Measurements from ENCODE around the gene ZFHX2. TPM values are rescaled to one million over a fixed set of nuclear protein-coding genes. Genes with fewer than 3 reads are reported as not detected.

Gene ZFHX2
- total and polyA plus RNA-seq, 5 donors from 2014 or later = 0.42 TPM; not detected in 4

GRCh38 chr14:23557521-23557920, 6.0 kb upstream of the ZFHX2 start:
- DNase-seq = no peak
- Histone ChIP-seq H3K9me3 (ENCODE audit: control insufficient read depth in 2 of 2, low read length in 2 of 2) (no peaks in the 10 kb centered on the region), H3K36me3 (ENCODE audit: control insufficient read depth, insufficient read depth, low read length) (peaks cover 38% of the 10 kb centered on the region), H3K4me3 (ENCODE audit: low read depth, low read length) (no peak overlapping the region), H3K27ac (ENCODE audit: insufficient read depth, low read length, poor library complexity, severe bottlenecking) (no peak overlapping the region), H3K4me1 (ENCODE audit: control insufficient read depth, insufficient read depth, low read length, poor library complexity, severe bottlenecking) (peaks cover 21% of the 10 kb centered on the region), H3K27me3 (ENCODE audit: control insufficient read depth, insufficient read depth, low read length) (no peaks in the 10 kb centered on the region)
- H3K27ac Mint-ChIP-seq = peak overlapping the region in 2 of 3 donors; percentile 48 to 88
- peak overlapping the region; percentile 56 to 98 (median 80) for H3K4me3 Mint-ChIP-seq
- no peaks in the 10 kb centered on the region for H3K9me3 Mint-ChIP-seq
- ATAC-seq (ENCODE audit: low read depth in 2 of 2) = no peak
- peaks cover 13% of the 10 kb centered on the region for H3K36me3 Mint-ChIP-seq
- peaks cover 0 to 49% (median 17%) of the 10 kb centered on the region in 4 donors for H3K4me1 Mint-ChIP-seq
- H3K27me3 Mint-ChIP-seq = no peaks in the 10 kb centered on the region

- Mint-ChIP-seq H3K36me3 (peaks cover 13% of the 10 kb centered on the region), H3K27ac (peak overlapping the region; percentile 81 to 97 (median 95)), H3K9me3 (no peaks in the 10 kb centered on the region), H3K27me3 (no peaks in the 10 kb centered on the region), H3K4me3 (peak overlapping the region; percentile 96 to 99 (median 98)), H3K4me1 (peaks cover 0 to 51% (median 18%) of the 10 kb centered on the region in 4 donors)
- H3K36me3 ChIP-seq (ENCODE audit: control insufficient read depth, insufficient read depth, low read length) = peaks cover 32% of the 10 kb centered on the region
- H3K4me3 ChIP-seq (ENCODE audit: low read depth, low read length) = peak overlapping the region; percentile 73
- H3K27ac ChIP-seq (ENCODE audit: insufficient read depth, low read length, poor library complexity, severe bottlenecking) = peak overlapping the region; percentile 86
- no peaks in the 10 kb centered on the region for H3K27me3 ChIP-seq (ENCODE audit: control insufficient read depth, insufficient read depth, low read length)
- H3K4me1 ChIP-seq (ENCODE audit: control insufficient read depth, insufficient read depth, low read length, poor library complexity, severe bottlenecking) = peaks cover 24% of the 10 kb centered on the region
- no peak for ATAC-seq (ENCODE audit: low read depth in 2 of 2)
- no peak for DNase-seq
- no peaks in the 10 kb centered on the region for H3K9me3 ChIP-seq (ENCODE audit: control insufficient read depth in 2 of 2, low read length in 2 of 2)
Observed at GRCh38 chr14:23556700-23557440, 5.3 kb upstream of the ZFHX2 start.

GRCh38 chr14:23555882-23556699, 4.5 kb upstream of the ZFHX2 start, which contains the start of gene THTPA:
Gene THTPA (plus strand): TSS chr14:23556271. CDS start chr14:23556758, 487 bp downstream.
- Histone ChIP-seq H3K36me3 (ENCODE audit: control insufficient read depth, insufficient read depth, low read length) (peaks cover 24% of the 10 kb centered on the region), H3K4me3 (ENCODE audit: low read depth, low read length) (peak within 1 kb of the TSS; percentile 73), H3K27me3 (ENCODE audit: control insufficient read depth, insufficient read depth, low read length) (no peaks in the 10 kb centered on the region), H3K27ac (ENCODE audit: insufficient read depth, low read length, poor library complexity, severe bottlenecking) (peak within 1 kb of the TSS; percentile 86), H3K9me3 (ENCODE audit: control insufficient read depth in 2 of 2, low read length in 2 of 2) (no peaks in the 10 kb centered on the region), H3K4me1 (ENCODE audit: control insufficient read depth, insufficient read depth, low read length, poor library complexity, severe bottlenecking) (peaks cover 32% of the 10 kb centered on the region)
- DNase-seq (peak; percentile 90 to 94 (median 91)), ATAC-seq (ENCODE audit: low read depth in 2 of 2) (peak; percentile 90 to 95)
- peaks cover 8% of the 10 kb centered on the region for H3K36me3 Mint-ChIP-seq
- peaks cover 0 to 53% (median 19%) of the 10 kb centered on the region in 4 donors for H3K4me1 Mint-ChIP-seq
- H3K27me3 Mint-ChIP-seq = peaks cover 7% of the 10 kb centered on the region
- peak within 1 kb of the TSS; percentile 96 to 99 (median 98) for H3K4me3 Mint-ChIP-seq
- H3K9me3 Mint-ChIP-seq = no peaks in the 10 kb centered on the region
- peak within 1 kb of the TSS; percentile 81 to 97 (median 95) for H3K27ac Mint-ChIP-seq

DNA sequence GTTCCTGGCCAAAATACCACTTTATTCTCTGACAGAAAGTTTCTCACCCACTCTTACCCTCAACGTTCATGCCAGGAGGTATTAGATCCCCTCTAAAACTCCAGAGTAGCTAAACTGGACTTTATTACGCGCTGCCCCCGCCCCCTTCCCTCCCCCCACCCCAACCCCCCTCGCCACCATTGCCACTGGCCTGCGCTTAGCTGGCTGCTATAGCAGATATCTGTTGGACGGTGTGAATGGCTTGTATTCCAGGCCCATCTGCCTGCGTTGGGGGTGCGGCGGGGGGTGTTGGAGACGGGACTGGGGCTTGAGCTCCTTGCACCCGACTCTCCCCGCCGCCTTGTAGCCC, 3.9 kb upstream of the ZFHX2 start:
- H3K27me3 ChIP-seq (ENCODE audit: control insufficient read depth, insufficient read depth, low read length) = peaks cover 1% of the 10 kb centered on the region
- Mint-ChIP-seq H3K27me3 (peaks cover 8% of the 10 kb centered on the region), H3K4me1 (peaks cover 0 to 51% (median 19%) of the 10 kb centered on the region in 4 donors), H3K9me3 (no peaks in the 10 kb centered on the region), H3K36me3 (peaks cover 8% of the 10 kb centered on the region), H3K27ac (peak overlapping the region; percentile 81 to 97 (median 95)), H3K4me3 (peak overlapping the region; percentile 96 to 99 (median 98))
- no peak for DNase-seq
- H3K9me3 ChIP-seq (ENCODE audit: control insufficient read depth in 2 of 2, low read length in 2 of 2) = no peaks in the 10 kb centered on the region
- H3K4me1 ChIP-seq (ENCODE audit: control insufficient read depth, insufficient read depth, low read length, poor library complexity, severe bottlenecking) = peaks cover 37% of the 10 kb centered on the region
- H3K36me3 ChIP-seq (ENCODE audit: control insufficient read depth, insufficient read depth, low read length) = peaks cover 19% of the 10 kb centered on the region
- ATAC-seq (ENCODE audit: low read depth in 2 of 2) = no peak
- H3K27ac ChIP-seq (ENCODE audit: insufficient read depth, low read length, poor library complexity, severe bottlenecking) = peak overlapping the region; percentile 86
- H3K4me3 ChIP-seq (ENCODE audit: low read depth, low read length) = no peak overlapping the region

- ATAC-seq (ENCODE audit: low read depth in 2 of 2) (no peak), DNase-seq (no peak)
- no peaks in the 10 kb centered on the region for H3K9me3 Mint-ChIP-seq
- no peaks in the 10 kb centered on the region for H3K36me3 ChIP-seq (ENCODE audit: control insufficient read depth, insufficient read depth, low read length)
- H3K4me3 Mint-ChIP-seq = peak overlapping the region in 1 of 4 donors; percentile 90
- H3K4me1 Mint-ChIP-seq = peaks cover 0 to 18% (median 5%) of the 10 kb centered on the region in 4 donors
- H3K9me3 ChIP-seq (ENCODE audit: control insufficient read depth in 2 of 2, low read length in 2 of 2) = no peaks in the 10 kb centered on the region
- no peaks in the 10 kb centered on the region for H3K36me3 Mint-ChIP-seq
- H3K4me1 ChIP-seq (ENCODE audit: control insufficient read depth, insufficient read depth, low read length, poor library complexity, severe bottlenecking) = peaks cover 22% of the 10 kb centered on the region
- H3K27ac Mint-ChIP-seq = peak overlapping the region in 1 of 3 donors; percentile 85
- H3K27ac ChIP-seq (ENCODE audit: insufficient read depth, low read length, poor library complexity, severe bottlenecking) = no peak overlapping the region
- H3K4me3 ChIP-seq (ENCODE audit: low read depth, low read length) = peak overlapping the region; percentile 64
- H3K27me3 ChIP-seq (ENCODE audit: control insufficient read depth, insufficient read depth, low read length) = peaks cover 11% of the 10 kb centered on the region
- H3K27me3 Mint-ChIP-seq = peaks cover 8% of the 10 kb centered on the region
Observed at GRCh38 chr14:23550812-23551265, 726 bp downstream of the ZFHX2 start.

- Mint-ChIP-seq H3K4me1 (peaks cover 0 to 14% (median 4%) of the 10 kb centered on the region in 4 donors), H3K9me3 (no peaks in the 10 kb centered on the region)
- DNase-seq = no peak
Observed at GRCh38 chr14:23550131-23550811, 1.3 kb downstream of the ZFHX2 start.

More at GRCh38 chr14:23550131-23550811, 1.3 kb downstream of the ZFHX2 start:
- Mint-ChIP-seq H3K4me3 (no peak overlapping the region), H3K27ac (no peak overlapping the region), H3K36me3 (no peaks in the 10 kb centered on the region), H3K27me3 (peaks cover 8% of the 10 kb centered on the region)
- H3K27ac ChIP-seq (ENCODE audit: insufficient read depth, low read length, poor library complexity, severe bottlenecking) = no peak overlapping the region
- peaks cover 11% of the 10 kb centered on the region for H3K27me3 ChIP-seq (ENCODE audit: control insufficient read depth, insufficient read depth, low read length)
- H3K4me1 ChIP-seq (ENCODE audit: control insufficient read depth, insufficient read depth, low read length, poor library complexity, severe bottlenecking) = peaks cover 17% of the 10 kb centered on the region
- ATAC-seq (ENCODE audit: low read depth in 2 of 2) = no peak
- H3K9me3 ChIP-seq (ENCODE audit: control insufficient read depth in 2 of 2, low read length in 2 of 2) = no peaks in the 10 kb centered on the region
- H3K36me3 ChIP-seq (ENCODE audit: control insufficient read depth, insufficient read depth, low read length) = no peaks in the 10 kb centered on the region
- H3K4me3 ChIP-seq (ENCODE audit: low read depth, low read length) = no peak overlapping the region

Measured in CD4-positive, CD25-positive, alpha-beta regulatory T cell (primary cell).